GM18498 (cell line): ENCODE measurements around the gene FAM83E.
"Not testable (repeated sequence)": the region's sequence is repeated elsewhere in the genome, so short reads cannot be mapped to it uniquely, and the experiment has no call there.

ENCODE experiments used
- ATAC-seq: cut with Tn5 transposase; IDR thresholded peaks from one replicate; pipeline ENCODE4 v1.9.1; 2021; ENCODE audit warnings: mild to moderate bottlenecking, moderate library complexity; ENCODE audit not compliant: unreplicated experiment

FAM83E gene

GRCh38 chr19:48642862-48643261, 28.0 kb upstream of the FAM83E start:
- no peak for ATAC-seq

DNA sequence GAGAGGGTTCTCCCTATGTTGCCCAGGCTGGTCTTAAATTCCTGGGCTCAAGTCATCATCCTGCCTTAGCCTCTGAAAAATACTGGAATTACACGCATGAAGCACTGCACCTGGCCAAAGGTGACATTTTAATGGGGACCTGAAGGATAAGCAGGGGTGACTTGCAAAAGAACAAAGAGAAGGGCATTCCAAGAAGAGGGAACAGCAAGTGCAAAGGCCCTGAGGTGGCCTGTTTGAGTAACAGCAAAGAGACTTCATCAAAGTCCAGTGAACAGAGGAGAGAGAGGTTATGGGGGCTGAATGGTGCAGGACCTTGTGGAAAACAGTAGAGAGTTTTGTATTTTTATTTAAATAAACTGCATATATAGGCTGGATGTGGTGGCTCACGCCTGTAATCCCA, 27.0 kb upstream of the FAM83E start:
- ATAC-seq, result no peak

- ATAC-seq, result no peak
Observed at GRCh38 chr19:48639483-48640375, 24.9 kb upstream of the FAM83E start.

GRCh38 chr19:48638831-48639381, 24.0 kb upstream of the FAM83E start:
- no peak for ATAC-seq

- peak; percentile 13 for ATAC-seq
Observed at GRCh38 chr19:48637948-48638830, 23.3 kb upstream of the FAM83E start.

DNA sequence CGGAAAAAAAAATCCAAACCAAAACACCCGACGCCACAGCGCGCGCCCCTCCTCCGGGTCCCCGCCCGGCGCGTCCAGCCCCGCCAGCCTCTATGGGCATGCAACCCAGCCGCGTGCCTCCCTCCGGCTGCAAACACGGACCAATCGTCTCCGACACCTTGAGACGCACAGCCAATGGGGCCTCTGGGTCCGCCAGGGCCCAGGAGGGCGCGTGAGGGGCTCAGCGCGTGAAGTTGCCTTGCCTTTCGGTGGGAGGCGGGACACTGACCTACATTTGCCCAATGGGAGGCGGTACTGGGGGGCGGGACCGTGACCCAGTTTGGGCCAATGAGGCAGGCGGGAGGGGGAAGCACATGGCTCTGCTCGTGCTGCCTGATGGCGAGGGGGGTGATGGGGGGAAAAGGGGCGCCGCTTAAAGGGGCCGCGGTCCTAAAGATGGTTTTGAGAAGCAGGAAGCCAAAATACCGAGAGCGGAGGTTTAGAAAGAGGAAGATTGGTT, 22.6 kb upstream of the FAM83E start:
- ATAC-seq, result peak; percentile 76

DNA sequence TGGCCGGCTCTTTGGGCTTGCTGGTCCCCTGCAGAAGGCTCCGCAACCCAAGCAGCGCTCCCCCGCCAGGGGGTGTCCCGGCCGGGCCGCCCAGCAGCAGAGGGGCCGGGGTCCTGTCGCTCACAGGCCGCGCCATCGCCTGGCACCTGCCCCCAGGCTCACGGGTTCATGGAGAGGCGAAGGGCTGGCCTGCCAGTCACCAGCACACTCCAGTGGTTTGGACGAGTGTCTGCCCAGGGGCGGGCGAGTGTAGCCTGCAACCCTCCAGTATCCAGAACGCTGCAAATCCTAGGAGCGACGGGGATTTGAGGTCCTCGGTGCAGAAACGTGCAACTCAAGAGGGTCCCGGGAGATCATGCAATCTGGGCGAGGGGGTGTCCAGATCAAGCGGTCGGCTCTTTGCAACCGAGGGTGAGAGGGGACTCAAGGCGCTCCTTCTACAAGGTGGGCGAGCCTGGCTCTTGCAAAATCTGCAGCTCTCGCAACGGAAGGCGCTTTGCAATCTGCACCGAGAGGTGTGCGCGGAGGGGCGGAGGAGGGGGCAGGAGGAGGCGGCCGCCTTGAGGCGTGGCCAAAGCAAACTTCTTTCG, 22.1 kb upstream of the FAM83E start, which contains the start of gene DBP:
TSS of gene DBP (minus strand) at position 521 of the 590 bp plus-strand sequence. CDS start at position 136, 385 bp downstream.
- ATAC-seq, result peak; percentile 0

DNA sequence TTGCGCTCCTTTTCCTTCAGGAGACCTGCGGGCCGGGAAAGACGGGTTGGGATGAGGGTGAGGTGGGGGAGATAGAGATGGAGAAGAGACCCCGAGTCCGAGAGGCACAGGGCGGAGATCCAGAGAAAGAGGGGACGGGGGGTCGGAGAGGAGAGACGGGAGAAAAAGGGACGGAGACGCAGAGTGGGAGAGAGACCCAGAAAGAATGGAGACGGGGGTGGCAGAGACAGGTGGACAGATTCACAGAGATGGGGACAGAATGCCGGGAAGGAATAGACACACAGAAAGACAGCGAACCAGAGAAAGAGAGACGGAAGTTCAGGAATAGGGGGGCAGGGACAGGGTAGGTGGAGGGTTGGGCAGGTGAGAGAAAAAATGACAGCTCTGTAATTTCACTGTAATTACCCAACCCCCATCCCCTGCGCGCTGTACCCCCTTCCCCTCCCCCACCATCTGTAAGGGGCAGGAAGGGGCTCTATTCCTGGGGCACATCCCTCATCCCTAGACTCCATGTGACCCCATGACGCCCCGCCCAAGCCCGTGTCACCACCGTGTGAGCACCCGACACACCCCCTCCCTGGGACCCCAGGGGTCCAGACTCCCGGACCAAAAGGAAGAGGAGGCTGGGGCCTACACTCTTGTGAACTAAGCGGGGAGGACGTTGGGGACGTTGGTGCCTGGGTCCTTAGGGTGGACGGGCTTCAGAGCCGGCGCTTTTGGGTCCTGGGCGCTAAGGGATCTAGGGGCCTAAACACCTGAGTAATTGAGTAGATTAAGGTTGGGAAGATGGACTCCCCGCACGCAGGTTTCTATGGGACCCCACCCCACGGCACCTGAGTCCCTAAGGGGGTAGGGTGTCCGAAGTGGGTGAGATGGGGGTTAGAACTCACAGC, 21.3 kb upstream of the FAM83E start:
- no peak for ATAC-seq

DNA sequence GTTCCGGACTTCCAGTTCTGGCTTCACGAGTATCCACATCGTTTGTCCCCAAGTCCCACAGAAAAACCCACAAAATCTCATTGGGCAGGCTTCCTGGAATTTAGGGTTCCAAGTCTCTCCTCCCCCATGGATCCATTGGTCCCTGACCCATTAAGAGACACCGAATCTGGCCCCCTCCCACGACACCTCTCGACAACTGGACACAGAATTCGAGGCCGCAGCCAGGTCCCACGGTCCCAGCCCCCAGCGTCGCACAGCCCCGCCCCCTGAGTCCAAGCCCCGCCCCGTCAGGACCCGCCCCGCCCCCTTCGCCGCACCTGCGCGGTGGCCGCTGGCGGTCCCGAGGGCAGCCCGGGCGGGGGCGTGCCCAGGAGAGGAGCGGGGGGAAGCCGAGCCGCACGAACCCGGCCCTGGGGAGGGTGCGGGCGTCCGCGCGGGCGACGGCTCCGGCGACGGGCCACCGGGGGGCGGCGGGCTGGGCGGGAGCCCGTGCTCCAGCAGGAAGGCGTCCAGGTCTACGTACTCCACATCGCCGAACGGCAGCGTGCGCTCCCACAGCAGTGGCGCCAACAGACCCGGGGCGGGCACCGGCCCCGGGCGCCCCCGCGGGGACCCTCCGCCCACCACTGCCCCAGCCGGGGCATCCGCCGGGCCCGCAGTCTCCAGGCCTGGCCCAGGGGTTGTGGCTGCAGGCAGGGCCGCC, 20.5 kb upstream of the FAM83E start:
- ATAC-seq, result no peak

- peak; percentile 25 for ATAC-seq
Observed at GRCh38 chr19:48634424-48635262, 19.8 kb upstream of the FAM83E start.

DNA sequence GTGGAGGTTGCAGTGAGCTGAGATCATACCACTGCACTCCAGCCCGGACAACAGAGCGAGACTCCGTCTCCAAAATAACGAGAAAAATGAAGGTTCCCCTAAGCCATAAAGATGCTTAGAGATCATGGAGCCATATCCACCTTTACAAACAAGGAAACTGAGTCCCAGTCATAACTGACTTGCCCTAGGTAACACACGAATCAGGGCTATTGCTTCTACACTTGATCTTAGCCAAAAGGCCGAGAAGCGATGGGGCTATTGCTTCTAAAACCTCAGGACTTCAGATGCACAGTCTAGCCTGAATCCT, 19.1 kb upstream of the FAM83E start:
- no peak for ATAC-seq

GRCh38 chr19:48633148-48634035, 18.5 kb upstream of the FAM83E start:
- no peak for ATAC-seq

DNA sequence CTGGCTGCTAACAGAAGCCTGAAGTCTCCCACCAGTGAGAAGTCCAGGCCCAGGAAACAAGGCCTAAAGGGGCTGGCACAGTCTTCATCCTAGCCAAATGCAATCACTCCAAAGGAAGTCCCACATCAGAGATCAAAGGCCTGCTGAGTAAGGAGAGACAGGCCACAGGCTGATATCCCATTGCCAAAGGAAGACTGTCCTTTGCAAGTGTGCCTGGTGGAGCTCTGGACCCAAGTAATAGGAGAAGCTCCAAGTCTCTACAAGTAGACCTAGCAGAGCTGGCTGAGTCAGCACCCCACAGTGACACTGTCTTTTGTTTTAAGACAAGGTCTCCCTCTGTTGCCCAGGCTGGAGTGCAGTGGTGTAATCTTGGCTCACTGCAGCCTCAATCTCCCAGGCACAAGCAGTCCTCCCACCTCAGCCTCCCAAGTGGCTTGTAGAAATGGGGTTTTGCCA, 17.8 kb upstream of the FAM83E start:
- ATAC-seq, result no peak

DNA sequence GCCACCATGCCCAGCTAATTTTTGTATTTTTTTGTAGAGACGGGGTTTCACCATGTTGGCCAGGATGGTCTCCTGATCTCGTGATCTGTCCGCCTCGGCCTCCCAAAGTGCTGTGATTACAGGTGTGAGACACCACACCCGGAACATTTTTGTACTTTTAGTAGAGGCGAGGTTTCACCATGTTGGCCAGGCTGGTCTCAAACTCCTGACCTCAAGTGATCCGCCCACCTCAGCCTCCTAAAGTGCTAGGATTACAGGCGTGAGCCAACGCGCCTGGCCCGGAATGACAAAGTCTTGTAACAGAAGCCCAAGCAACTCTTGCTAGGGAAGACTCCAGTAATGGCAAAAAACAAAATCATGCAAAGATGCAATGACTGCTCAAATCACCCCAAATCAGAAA, 17.4 kb upstream of the FAM83E start:
- ATAC-seq, result not testable (repeated sequence)

GRCh38 chr19:48631225-48631624, 16.3 kb upstream of the FAM83E start:
- ATAC-seq, result no peak

DNA sequence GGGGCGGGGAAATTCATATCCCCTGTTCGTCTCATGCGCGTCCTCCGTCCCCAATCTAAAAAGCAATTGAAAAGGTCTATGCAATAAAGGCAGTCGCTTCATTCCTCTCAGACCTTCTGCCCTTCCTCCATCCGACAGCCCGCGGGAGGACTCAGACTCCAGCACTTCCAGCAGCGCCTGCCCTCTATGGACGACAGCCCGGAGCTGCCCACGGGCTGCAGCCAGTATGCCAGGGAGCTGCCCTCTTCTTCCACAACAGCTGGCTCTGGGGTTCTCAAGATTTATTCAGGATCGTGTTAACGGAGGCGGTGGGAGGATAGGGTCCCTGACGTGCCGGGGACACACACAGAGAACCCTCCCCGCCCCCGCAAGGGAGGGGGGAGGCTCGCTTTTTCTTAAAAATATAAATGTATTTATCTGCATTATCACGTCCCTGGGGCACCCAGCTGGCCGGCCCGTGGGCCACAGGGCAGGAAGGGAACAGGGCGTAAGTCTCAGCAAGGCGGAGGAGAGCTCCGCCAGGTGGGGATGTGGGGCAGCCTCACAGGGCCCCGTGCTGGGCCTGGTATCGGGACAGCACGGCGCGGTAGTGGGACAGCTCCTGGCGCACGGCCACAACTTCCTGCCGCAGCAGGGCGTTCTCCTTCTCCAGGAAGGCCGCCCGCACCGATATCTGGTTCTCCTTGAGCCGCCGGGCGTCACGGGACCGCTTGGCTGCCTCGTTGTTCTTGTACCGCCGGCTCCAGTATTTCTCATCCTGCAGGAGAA, 15.6 kb upstream of the FAM83E start:
- no peak for ATAC-seq
